Ascending aorta (tissue), 2 donors: Measurements from ENCODE around the gene SDS. TPM values are rescaled to one million over a fixed set of nuclear protein-coding genes. Genes with fewer than 3 reads are reported as not detected.

Experiments
- DNase-seq, 2 donors: peaks; one replicate each; pipeline ENCODE4 v3.0.0-alpha.2; 2019; ENCODE audit warnings: low spot score in 2 of 2
- H3K27ac ChIP-seq, 2 donors: fragments of 200-600 bp; sonication (generic); one replicate each; pipeline ENCODE4 v1.5.1; 2016 to 2017; ENCODE audit warnings: mild to moderate bottlenecking in 1 of 2
- H3K27me3 ChIP-seq: fragments of 200-600 bp; sonication (generic); one replicate; pipeline ENCODE4 v1.5.1; 2017
- H3K36me3 ChIP-seq, 2 donors: fragments of 200-600 bp; sonication (generic); one replicate each; pipeline ENCODE4 v1.5.1; 2016
- H3K4me1 ChIP-seq, 2 donors: fragments of 200-600 bp; sonication (generic); one replicate each; pipeline ENCODE4 v1.5.1; 2016 to 2017; ENCODE audit warnings: mild to moderate bottlenecking in 1 of 2
- H3K4me3 ChIP-seq, 2 donors: fragments of 200-600 bp; sonication (generic); one replicate each; pipeline ENCODE4 v1.5.1; 2016 to 2017; ENCODE audit warnings: mild to moderate bottlenecking in 1 of 2
- H3K9me3 ChIP-seq, 2 donors: fragments of 200-600 bp; sonication (generic); one replicate each; pipeline ENCODE4 v1.5.1; 2016
- CTCF ChIP-seq, 3 experiments: fragments of 200-600 bp in 2 of 3; fragments of 450-650 bp in 1 of 3; sonication (generic) in 2 of 3; IDR thresholded peaks; one replicate each; pipeline ENCODE4 v1.5.1; 2016 to 2019; ENCODE audit warnings: antibody characterized with exemption in 3 of 3, mild to moderate bottlenecking in 1 of 3, moderate library complexity in 1 of 3
- intact Hi-C: fragments of 100-400 bp; cut with DNase I; formaldehyde crosslinking; loops from one replicate; pipeline ENCODE4 v1.15.1; 2023
- total RNA-seq: library from RNA; depleted of rRNA; stranded (reverse); fragments of >200 nt; gene quantifications from one replicate; pipeline ENCODE4 v1.1.0, GENCODE V29; 2016

The SDS gene
- total RNA-seq, 1 donor from 2014 or later = 34.5 TPM

- H3K27me3 ChIP-seq = no peaks in the 10 kb centered on the region
- no peak for TF ChIP-seq CTCF (IDR thresholded peaks at IDR 0.05)
- H3K4me3 ChIP-seq = no peak overlapping the region
- intact Hi-C loops = no loop called here
- no peak for DNase-seq
- H3K27ac ChIP-seq = no peak overlapping the region
- no peaks in the 10 kb centered on the region for H3K4me1 ChIP-seq
- H3K36me3 ChIP-seq = no peaks in the 10 kb centered on the region
- H3K9me3 ChIP-seq = no peaks in the 10 kb centered on the region
Observed at GRCh38 chr12:113396828-113397496, 6.7 kb downstream of the SDS start.

GRCh38 chr12:113396200-113396599, 7.5 kb downstream of the SDS start:
- intact Hi-C loops = no loop called here
- Histone ChIP-seq H3K36me3 (peaks cover 1% of the 10 kb centered on the region in 2 donors), H3K27ac (no peak overlapping the region), H3K27me3 (no peaks in the 10 kb centered on the region), H3K4me1 (no peaks in the 10 kb centered on the region), H3K9me3 (no peaks in the 10 kb centered on the region), H3K4me3 (no peak overlapping the region)
- no peak for TF ChIP-seq CTCF (IDR thresholded peaks at IDR 0.05)
- no peak for DNase-seq

GRCh38 chr12:113395119-113395518, 8.6 kb downstream of the SDS start:
- Histone ChIP-seq H3K27ac (no peak overlapping the region), H3K27me3 (no peaks in the 10 kb centered on the region), H3K9me3 (no peaks in the 10 kb centered on the region), H3K36me3 (peaks cover 9 to 12% of the 10 kb centered on the region in 2 donors), H3K4me3 (no peak overlapping the region), H3K4me1 (no peaks in the 10 kb centered on the region)
- intact Hi-C loops = no loop called here
- no peak for TF ChIP-seq CTCF (IDR thresholded peaks at IDR 0.05)
- DNase-seq = no peak

- no peak overlapping the region for H3K27ac ChIP-seq
- intact Hi-C loops = no loop called here
Observed at GRCh38 chr12:113393749-113394148, 9.9 kb downstream of the SDS start.

GRCh38 chr12:113392988-113393579, 10.6 kb downstream of the SDS start:
- no peak for TF ChIP-seq CTCF (IDR thresholded peaks at IDR 0.05)
- no peaks in the 10 kb centered on the region for H3K27me3 ChIP-seq
- no peak overlapping the region for H3K4me3 ChIP-seq
- H3K27ac ChIP-seq = no peak overlapping the region
- DNase-seq = no peak
- H3K36me3 ChIP-seq = peaks cover 24 to 32% of the 10 kb centered on the region in 2 donors
- intact Hi-C loops = no loop called here
- no peaks in the 10 kb centered on the region for H3K9me3 ChIP-seq
- no peaks in the 10 kb centered on the region for H3K4me1 ChIP-seq

More at GRCh38 chr12:113393749-113394148, 9.9 kb downstream of the SDS start:
- Histone ChIP-seq H3K36me3 (peaks cover 22 to 26% of the 10 kb centered on the region in 2 donors), H3K27me3 (no peaks in the 10 kb centered on the region), H3K4me3 (no peak overlapping the region), H3K9me3 (no peaks in the 10 kb centered on the region), H3K4me1 (no peaks in the 10 kb centered on the region)
- no peak for DNase-seq
- no peak for TF ChIP-seq CTCF (IDR thresholded peaks at IDR 0.05)
